Vagina (tissue), 2 donors: ENCODE measurements around the gene R3HDM2. TPM values are rescaled to one million over a fixed set of nuclear protein-coding genes. Genes with fewer than 3 reads are reported as not detected.

Source experiments
- DNase-seq, 2 donors: peaks; one replicate each; pipeline ENCODE4 v3.0.0-alpha.2; 2017; ENCODE audit errors: extremely low spot score in 2 of 2
- H3K27ac ChIP-seq: fragments of 200-600 bp; sonication (generic); one replicate; pipeline ENCODE4 v1.5.1; 2019
- H3K27me3 ChIP-seq: fragments of 200-600 bp; sonication (generic); one replicate; pipeline ENCODE4 v1.5.1; 2019
- H3K36me3 ChIP-seq, 2 donors: fragments of 200-600 bp; sonication (generic); one replicate each; pipeline ENCODE4 v1.5.1; 2017 to 2019
- H3K4me1 ChIP-seq: fragments of 200-600 bp; sonication (generic); one replicate; pipeline ENCODE4 v1.5.1; 2019
- H3K4me3 ChIP-seq, 2 donors: fragments of 200-600 bp; sonication (generic); 1 replicate in 1 of 2; 2 replicates in 1 of 2; pipeline ENCODE4 v1.5.1; 2016 to 2019
- H3K9me3 ChIP-seq: fragments of 200-600 bp; sonication (generic); one replicate; pipeline ENCODE4 v1.5.1; 2019
- CTCF ChIP-seq, 3 experiments: fragments of 450-650 bp in 2 of 3; fragments of 200-600 bp in 1 of 3; sonication (generic) in 1 of 3; IDR thresholded peaks; one replicate each; pipeline ENCODE4 v1.5.1; 2017 to 2019; ENCODE audit warnings: antibody characterized with exemption in 3 of 3, mild to moderate bottlenecking in 2 of 3, moderate library complexity in 2 of 3
- POLR2A ChIP-seq, 2 donors: fragments of 450-650 bp; IDR thresholded peaks; one replicate each; pipeline ENCODE4 v1.6.1; 2017; ENCODE audit warnings: antibody characterized with exemption in 2 of 2, mild to moderate bottlenecking in 2 of 2, moderate library complexity in 2 of 2
- POLR2AphosphoS5 ChIP-seq, 2 donors: sonication (generic); formaldehyde crosslinking; IDR thresholded peaks; one replicate each; pipeline ENCODE4 v1.9.0; 2017; ENCODE audit warnings: antibody characterized with exemption in 2 of 2, mild to moderate bottlenecking in 2 of 2, low read depth in 1 of 2; ENCODE audit not compliant: insufficient read depth in 1 of 2
- intact Hi-C: fragments of 100-400 bp; cut with DNase I; formaldehyde crosslinking; loops from one replicate; pipeline ENCODE4 v1.15.1; 2023
- total RNA-seq: library from RNA; depleted of rRNA; stranded (reverse); fragments of >200 nt; gene quantifications from one replicate; pipeline ENCODE4 v1.2.3, GENCODE V29; 2016

Gene R3HDM2
- total RNA-seq, 1 donor from 2014 or later: 44.2 TPM

DNA sequence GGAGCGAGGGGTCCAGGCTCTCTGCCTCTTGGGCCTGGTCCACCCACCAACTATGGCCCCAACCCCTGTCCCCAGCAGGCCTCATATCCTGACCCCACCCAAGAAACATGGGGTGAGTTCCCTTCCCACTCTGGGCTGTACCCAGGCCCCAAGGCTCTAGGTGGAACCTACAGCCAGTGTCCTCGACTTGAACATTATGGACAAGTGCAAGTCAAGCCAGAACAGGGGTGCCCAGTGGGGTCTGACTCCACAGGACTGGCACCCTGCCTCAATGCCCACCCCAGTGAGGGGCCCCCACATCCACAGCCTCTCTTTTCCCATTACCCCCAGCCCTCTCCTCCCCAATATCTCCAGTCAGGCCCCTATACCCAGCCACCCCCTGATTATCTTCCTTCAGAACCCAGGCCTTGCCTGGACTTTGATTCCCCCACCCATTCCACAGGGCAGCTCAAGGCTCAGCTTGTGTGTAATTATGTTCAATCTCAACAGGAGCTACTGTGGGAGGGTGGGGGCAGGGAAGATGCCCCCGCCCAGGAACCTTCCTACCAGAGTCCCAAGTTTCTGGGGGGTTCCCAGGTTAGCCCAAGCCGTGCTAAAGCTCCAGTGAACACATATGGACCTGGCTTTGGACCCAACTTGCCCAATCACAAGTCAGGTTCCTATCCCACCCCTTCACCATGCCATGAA, 40.3 kb upstream of the R3HDM2 start:
- no peak overlapping the region for H3K4me3 ChIP-seq
- H3K27me3 ChIP-seq: peaks cover 12% of the 10 kb centered on the region
- no peaks in the 10 kb centered on the region for H3K9me3 ChIP-seq
- intact Hi-C loops: no loop called here
- no peak overlapping the region for H3K27ac ChIP-seq
- TF ChIP-seq CTCF (IDR thresholded peaks at IDR 0.05) (no peak), POLR2AphosphoS5 (IDR thresholded peaks at IDR 0.05; ENCODE audit: insufficient read depth in 1 of 2, low read depth in 1 of 2) (no peak), POLR2A (IDR thresholded peaks at IDR 0.05) (no peak)
- no peaks in the 10 kb centered on the region for H3K36me3 ChIP-seq
- no peak for DNase-seq
- H3K4me1 ChIP-seq: peaks cover 16% of the 10 kb centered on the region

GRCh38 chr12:57470286-57470969, 39.6 kb upstream of the R3HDM2 start:
- Histone ChIP-seq H3K4me1 (peaks cover 9% of the 10 kb centered on the region), H3K27me3 (peaks cover 10% of the 10 kb centered on the region), H3K27ac (no peak overlapping the region), H3K36me3 (no peaks in the 10 kb centered on the region), H3K4me3 (no peak overlapping the region), H3K9me3 (no peaks in the 10 kb centered on the region)
- intact Hi-C loops: no loop called here
- TF ChIP-seq POLR2AphosphoS5 (IDR thresholded peaks at IDR 0.05; ENCODE audit: insufficient read depth in 1 of 2, low read depth in 1 of 2) (no peak), CTCF (IDR thresholded peaks at IDR 0.05) (no peak), POLR2A (IDR thresholded peaks at IDR 0.05) (no peak)
- no peak for DNase-seq

- Histone ChIP-seq H3K36me3 (no peaks in the 10 kb centered on the region), H3K4me3 (no peak overlapping the region), H3K4me1 (no peaks in the 10 kb centered on the region), H3K9me3 (no peaks in the 10 kb centered on the region), H3K27ac (no peak overlapping the region), H3K27me3 (peaks cover 1% of the 10 kb centered on the region)
- no peak for DNase-seq
- no peak for TF ChIP-seq POLR2AphosphoS5 (IDR thresholded peaks at IDR 0.05; ENCODE audit: insufficient read depth in 1 of 2, low read depth in 1 of 2)
- TF ChIP-seq POLR2A (IDR thresholded peaks at IDR 0.05): no peak
- no peak for TF ChIP-seq CTCF (IDR thresholded peaks at IDR 0.05)
- intact Hi-C loops: no loop called here
These were observed 38.7 kb upstream of the R3HDM2 start for GRCh38 chr12:57469296-57470164.

GRCh38 chr12:57467915-57468314, 37.1 kb upstream of the R3HDM2 start:
- no peak for DNase-seq
- Histone ChIP-seq H3K9me3 (no peaks in the 10 kb centered on the region), H3K36me3 (no peaks in the 10 kb centered on the region), H3K4me1 (peaks cover 2% of the 10 kb centered on the region), H3K27ac (no peak overlapping the region), H3K4me3 (no peak overlapping the region), H3K27me3 (no peaks in the 10 kb centered on the region)
- TF ChIP-seq POLR2AphosphoS5 (IDR thresholded peaks at IDR 0.05; ENCODE audit: insufficient read depth in 1 of 2, low read depth in 1 of 2) (no peak), CTCF (IDR thresholded peaks at IDR 0.05) (no peak), POLR2A (IDR thresholded peaks at IDR 0.05) (no peak)
- intact Hi-C loops: no loop called here
